OCI-LY1 (cell line): Measurements from ENCODE around the gene PTPRN2.

ENCODE experiments used
- H2AFZ ChIP-seq: fragments of 200-600 bp; sonication (generic), shearing (Covaris generic); 2 replicates; pipeline ENCODE4 v1.6.0; 2014; ENCODE audit warnings: antibody characterized with exemption, mild to moderate bottlenecking, low read length
- H3F3A ChIP-seq: fragments of 200-600 bp; sonication (generic), shearing (Covaris generic); 2 replicates; pipeline ENCODE4 v1.6.0; 2014; ENCODE audit warnings: mild to moderate bottlenecking, antibody characterized with exemption, low read length, moderate library complexity; ENCODE audit not compliant: insufficient read depth
- H3K27ac ChIP-seq: fragments of 200-600 bp; sonication (generic); 2 replicates; pipeline ENCODE4 v1.5.1; 2014; ENCODE audit warnings: low read length, mixed run types, mild to moderate bottlenecking, low read depth; ENCODE audit not compliant: poor library complexity, severe bottlenecking
- H3K27me3 ChIP-seq: fragments of 200-600 bp; sonication (generic); 2 replicates; pipeline ENCODE4 v1.6.0; 2014; ENCODE audit warnings: antibody characterized with exemption, mild to moderate bottlenecking, low read length, moderate library complexity; ENCODE audit not compliant: insufficient read depth
- H3K36me3 ChIP-seq: fragments of 200-600 bp; sonication (generic); 2 replicates; pipeline ENCODE4 v1.6.1; 2014; ENCODE audit warnings: mild to moderate bottlenecking, antibody characterized with exemption, low read length, moderate library complexity, mixed read lengths; ENCODE audit not compliant: insufficient read depth
- H3K4me1 ChIP-seq: fragments of 200-600 bp; sonication (generic); 2 replicates; pipeline ENCODE4 v1.5.1; 2014; ENCODE audit warnings: mild to moderate bottlenecking, low read length, moderate library complexity; ENCODE audit not compliant: insufficient read depth, severe bottlenecking
- H3K4me2 ChIP-seq: fragments of 200-600 bp; sonication (generic), shearing (Covaris generic); 2 replicates; pipeline ENCODE4 v1.6.1; 2014; ENCODE audit warnings: low read length
- H3K4me3 ChIP-seq: fragments of 200-600 bp; sonication (generic); 2 replicates; pipeline ENCODE4 v1.5.1; 2014; ENCODE audit warnings: low read length, low read depth, mild to moderate bottlenecking, mixed read lengths; ENCODE audit not compliant: poor library complexity, severe bottlenecking
- H3K79me2 ChIP-seq: fragments of 200-600 bp; shearing (Covaris generic); 2 replicates; pipeline ENCODE4 v1.6.1; 2016; ENCODE audit warnings: mixed run types, low read length, mixed read lengths; ENCODE audit not compliant: insufficient read depth
- H3K9ac ChIP-seq: fragments of 200-600 bp; sonication (generic), shearing (Covaris generic); 2 replicates; pipeline ENCODE4 v1.6.1; 2014; ENCODE audit warnings: mild to moderate bottlenecking, low read length, mixed read lengths
- H3K9me2 ChIP-seq: fragments of 200-600 bp; sonication (generic), shearing (Covaris generic); 2 replicates; pipeline ENCODE4 v1.6.1; 2014; ENCODE audit warnings: low read depth, mild to moderate bottlenecking, low read length, mixed read lengths
- H3K9me3 ChIP-seq: fragments of 200-600 bp; shearing (Covaris generic); 2 replicates; pipeline ENCODE4 v1.6.1; 2014; ENCODE audit warnings: low read length, mixed read lengths
- H4K20me1 ChIP-seq: fragments of 200-600 bp; sonication (generic), shearing (Covaris generic); 2 replicates; pipeline ENCODE4 v1.6.0; 2016; ENCODE audit warnings: mild to moderate bottlenecking, low read length; ENCODE audit not compliant: insufficient read depth
- CTCF ChIP-seq: fragments of 200-600 bp; sonication (generic), shearing (Covaris generic); IDR thresholded peaks from 2 replicates; pipeline ENCODE4 v1.5.1; 2017; ENCODE audit warnings: mild to moderate bottlenecking, antibody characterized with exemption, low read length, moderate library complexity, mixed read lengths
- EZH2 ChIP-seq: fragments of 200-600 bp; sonication (generic), shearing (Covaris generic); IDR thresholded peaks from 2 replicates; pipeline ENCODE4 v1.8.0; 2017; ENCODE audit warnings: borderline replicate concordance, mixed run types, mild to moderate bottlenecking, antibody characterized with exemption, low read length, moderate library complexity, mixed read lengths

PTPRN2 gene

GRCh38 chr7:157525491-157525915 lies 1062.1 kb downstream of the PTPRN2 start:
- Histone ChIP-seq H3K27me3 (peaks cover 6% of the 10 kb centered on the region; the same call in 1 of the 2 replicates), H4K20me1 (no peaks in the 10 kb centered on the region), H3F3A (no peaks in the 10 kb centered on the region), H3K9ac (no peak overlapping the region), H3K79me2 (no peaks in the 10 kb centered on the region), H3K4me1 (no peaks in the 10 kb centered on the region), H3K27ac (no peak overlapping the region), H3K36me3 (no peaks in the 10 kb centered on the region), H2AFZ (no peak overlapping the region), H3K9me2 (no peaks in the 10 kb centered on the region), H3K4me2 (no peak overlapping the region), H3K4me3 (no peak overlapping the region), H3K9me3 (no peaks in the 10 kb centered on the region)
- TF ChIP-seq EZH2 (no peak), CTCF (no peak)

- H3K9me2 ChIP-seq, result no peaks in the 10 kb centered on the region
- no peaks in the 10 kb centered on the region for H4K20me1 ChIP-seq
- no peaks in the 10 kb centered on the region for H3K36me3 ChIP-seq
- no peaks in the 10 kb centered on the region for H3K79me2 ChIP-seq
- no peak overlapping the region for H2AFZ ChIP-seq
- peaks cover 8% of the 10 kb centered on the region; the same call in 1 of the 2 replicates for H3K27me3 ChIP-seq
- no peak for TF ChIP-seq CTCF
- no peak for TF ChIP-seq EZH2
- H3K9me3 ChIP-seq, result no peaks in the 10 kb centered on the region
- no peaks in the 10 kb centered on the region for H3K4me1 ChIP-seq
- no peak overlapping the region for H3K4me2 ChIP-seq
- no peaks in the 10 kb centered on the region for H3F3A ChIP-seq
- H3K9ac ChIP-seq, result no peak overlapping the region
- H3K4me3 ChIP-seq, result no peak overlapping the region
- H3K27ac ChIP-seq, result no peak overlapping the region
Observed at GRCh38 chr7:157524731-157525130, 1062.9 kb downstream of the PTPRN2 start.

- H3K4me1 ChIP-seq, result no peaks in the 10 kb centered on the region
Observed at GRCh38 chr7:157523766-157524421, 1063.7 kb downstream of the PTPRN2 start.

More at GRCh38 chr7:157523766-157524421, 1063.7 kb downstream of the PTPRN2 start:
- Histone ChIP-seq H2AFZ (no peak overlapping the region), H3K9me3 (no peaks in the 10 kb centered on the region), H3K27ac (no peak overlapping the region), H4K20me1 (no peaks in the 10 kb centered on the region), H3K27me3 (peaks cover 15% of the 10 kb centered on the region; the same call in 1 of the 2 replicates), H3K4me3 (no peak overlapping the region), H3F3A (no peaks in the 10 kb centered on the region), H3K79me2 (no peaks in the 10 kb centered on the region), H3K4me2 (no peak overlapping the region), H3K9me2 (no peaks in the 10 kb centered on the region), H3K9ac (no peak overlapping the region), H3K36me3 (no peaks in the 10 kb centered on the region)
- TF ChIP-seq CTCF, result no peak
- no peak for TF ChIP-seq EZH2
